ENCODE measurements around the gene EXOC4. TPM values are rescaled to one million over a fixed set of nuclear protein-coding genes. Genes with fewer than 3 reads are reported as not detected.

The EXOC4 gene
- total RNA-seq, 1 experiment from 2014 or later = 75.8 TPM

DNA sequence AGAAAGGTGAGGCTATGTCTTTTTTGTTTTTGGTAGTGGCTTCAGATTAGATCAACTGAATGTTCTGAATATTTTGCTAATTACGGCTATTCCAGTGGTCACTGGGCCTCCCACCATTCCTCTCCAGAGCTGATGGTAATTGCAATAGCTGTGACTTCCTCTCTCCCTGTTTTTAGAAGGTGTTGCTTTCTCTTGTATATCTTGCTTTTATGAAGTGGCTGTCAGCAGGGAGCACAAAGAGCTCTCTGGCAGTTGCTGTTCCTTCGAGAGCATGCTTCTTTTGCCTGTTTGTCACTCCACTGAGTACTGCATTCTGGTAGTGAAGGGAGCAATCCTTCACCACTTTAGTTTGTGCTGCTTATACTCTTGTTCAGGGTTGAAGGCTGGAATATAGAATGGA lies 133.3 kb downstream of the EXOC4 start:
- no CpG with 5 or more reads among the region's 2 CpGs for WGBS (ENCODE audit: extremely low coverage, insufficient read length, low lambda C conversion rate)
- no peak overlapping the region for H3K18ac ChIP-seq (ENCODE audit: insufficient read length, low read depth, low read length)
- no peak overlapping the region for H2AK5ac ChIP-seq (ENCODE audit: insufficient read length, low read length)
- no peak overlapping the region for H2BK120ac ChIP-seq (ENCODE audit: low read depth, low read length, poor library complexity, severe bottlenecking)
- no peaks in the 10 kb centered on the region for H3K79me2 ChIP-seq (ENCODE audit: insufficient read depth, low read length)
- H2BK20ac ChIP-seq (ENCODE audit: low read depth, low read length, poor library complexity, severe bottlenecking) = no peak overlapping the region
- no peaks in the 10 kb centered on the region for H3K9me3 ChIP-seq (ENCODE audit: control insufficient read depth, low read depth, low read length)
- Mint-ChIP-seq H3K36me3 (ENCODE audit: insufficient read depth in 1 of 3, low read depth in 3 of 3) (peaks cover 8 to 15% (median 13%) of the 10 kb centered on the region in 3 experiments), H3K27me3 (ENCODE audit: low read depth) (no peaks in the 10 kb centered on the region), H3K4me3 (0 out of 5 replicates have a peak overlapping the region, but pooled peaks of 1 of the 2 experiments have one; percentile 4), H3K9me3 (peaks cover 11 to 12% of the 10 kb centered on the region in 2 experiments; a peak in 4 of 5 replicates), H3K27ac (peak overlapping the region in 2 of 3 experiments; percentile 1 to 86; a peak in 3 of 7 replicates), H3K4me1 (peaks cover 26 to 29% of the 10 kb centered on the region in 2 experiments)
- no peaks in the 10 kb centered on the region for H4K20me1 ChIP-seq (ENCODE audit: control insufficient read depth, insufficient read depth, insufficient read length)
- TF ChIP-seq, protein P1, sequence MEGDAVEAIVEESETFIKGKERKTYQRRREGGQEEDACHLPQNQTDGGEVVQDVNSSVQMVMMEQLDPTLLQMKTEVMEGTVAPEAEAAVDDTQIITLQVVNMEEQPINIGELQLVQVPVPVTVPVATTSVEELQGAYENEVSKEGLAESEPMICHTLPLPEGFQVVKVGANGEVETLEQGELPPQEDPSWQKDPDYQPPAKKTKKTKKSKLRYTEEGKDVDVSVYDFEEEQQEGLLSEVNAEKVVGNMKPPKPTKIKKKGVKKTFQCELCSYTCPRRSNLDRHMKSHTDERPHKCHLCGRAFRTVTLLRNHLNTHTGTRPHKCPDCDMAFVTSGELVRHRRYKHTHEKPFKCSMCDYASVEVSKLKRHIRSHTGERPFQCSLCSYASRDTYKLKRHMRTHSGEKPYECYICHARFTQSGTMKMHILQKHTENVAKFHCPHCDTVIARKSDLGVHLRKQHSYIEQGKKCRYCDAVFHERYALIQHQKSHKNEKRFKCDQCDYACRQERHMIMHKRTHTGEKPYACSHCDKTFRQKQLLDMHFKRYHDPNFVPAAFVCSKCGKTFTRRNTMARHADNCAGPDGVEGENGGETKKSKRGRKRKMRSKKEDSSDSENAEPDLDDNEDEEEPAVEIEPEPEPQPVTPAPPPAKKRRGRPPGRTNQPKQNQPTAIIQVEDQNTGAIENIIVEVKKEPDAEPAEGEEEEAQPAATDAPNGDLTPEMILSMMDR (conservative IDR thresholded peaks at IDR 0.05) = no peak
- no peak overlapping the region for H4K91ac ChIP-seq (ENCODE audit: insufficient read length, low read depth, low read length)
- DNase-seq = peak; percentile 39
- H3K14ac ChIP-seq (ENCODE audit: insufficient read depth, low read length) = no peak overlapping the region
- no peak overlapping the region for H2BK12ac ChIP-seq (ENCODE audit: insufficient read length, low read depth, low read length)
- H4K5ac ChIP-seq (ENCODE audit: insufficient read length, low read depth, low read length) = no peak overlapping the region
- H3K79me1 ChIP-seq (ENCODE audit: insufficient read depth, low read depth, low read length, poor library complexity, severe bottlenecking) = no peaks in the 10 kb centered on the region
- peak overlapping the region; percentile 6 for H3K4me2 ChIP-seq (ENCODE audit: insufficient read depth, insufficient read length, low read length)
- no peak overlapping the region for H2BK15ac ChIP-seq (ENCODE audit: low read depth, low read length)
- H3K9ac ChIP-seq (ENCODE audit: extremely low read depth, insufficient read length, low read length) = no peak overlapping the region
- H3K27me3 ChIP-seq (ENCODE audit: insufficient read depth, low read length) = no peaks in the 10 kb centered on the region
- no peak overlapping the region for H2AFZ ChIP-seq (ENCODE audit: low read length)
- H3K23me2 ChIP-seq (ENCODE audit: insufficient read length, low read depth, low read length, poor library complexity, severe bottlenecking) = no peaks in the 10 kb centered on the region
- no peak overlapping the region for H3K56ac ChIP-seq (ENCODE audit: insufficient read length, low read depth, low read length)
- no peak overlapping the region for H3K27ac ChIP-seq (ENCODE audit: insufficient read length, low read depth, low read length)
- H2BK5ac ChIP-seq (ENCODE audit: insufficient read length, low read length) = no peak overlapping the region
- H3T11ph ChIP-seq (ENCODE audit: low read length) = no peak overlapping the region
- no peak overlapping the region for H4K8ac ChIP-seq (replicated peaks; ENCODE audit: insufficient read length, low read depth, low read length)
- H3K23ac ChIP-seq (ENCODE audit: insufficient read length, low read depth, low read length) = no peak overlapping the region
- peaks cover 4% of the 10 kb centered on the region; the same call in 1 of the 2 replicates for H3K4me1 ChIP-seq (ENCODE audit: insufficient read depth, low read length)
- no peak overlapping the region for H3K4ac ChIP-seq (ENCODE audit: low read depth, low read length)
